GM23338 (cell line): ENCODE measurements around the gene MPP2. TPM values are rescaled to one million over a fixed set of nuclear protein-coding genes. Genes with fewer than 3 reads are reported as not detected.

Experiments
- ATAC-seq: fragments of 200-7000 bp; cut with Tn5 transposase; 3 replicates; pipeline ENCODE4 v1.9.1; 2020
- DNase-seq: peaks from one replicate; pipeline ENCODE4 v3.0.0-alpha.2; 2015; ENCODE audit warnings: low spot score
- H2AFZ ChIP-seq: fragments of 200-600 bp; sonication (generic); 2 replicates; pipeline ENCODE4 v1.8.0; 2016; ENCODE audit warnings: antibody characterized with exemption, mild to moderate bottlenecking, moderate library complexity
- H3F3A ChIP-seq: fragments of 200-600 bp; sonication (generic); replicated peaks from 2 replicates; pipeline ENCODE4 v1.8.0; 2017; ENCODE audit warnings: antibody characterized with exemption, mixed run types, low read depth
- H3K27ac ChIP-seq: fragments of 200-600 bp; sonication (generic); 2 replicates; pipeline ENCODE4 v1.6.1; 2016; ENCODE audit warnings: low read depth
- H3K27me3 ChIP-seq: fragments of 200-600 bp; sonication (generic); 2 replicates; pipeline ENCODE4 v1.8.0; 2016; ENCODE audit warnings: mild to moderate bottlenecking, mixed run types, moderate library complexity; ENCODE audit not compliant: insufficient read depth
- H3K36me3 ChIP-seq: fragments of 200-600 bp; sonication (generic); 2 replicates; pipeline ENCODE4 v1.8.0; 2016; ENCODE audit warnings: mild to moderate bottlenecking; ENCODE audit not compliant: insufficient read depth
- H3K4me1 ChIP-seq: fragments of 200-600 bp; sonication (generic); 2 replicates; pipeline ENCODE4 v1.8.0; 2016; ENCODE audit warnings: mild to moderate bottlenecking, moderate library complexity; ENCODE audit not compliant: insufficient read depth
- H3K4me2 ChIP-seq: fragments of 200-600 bp; sonication (generic); 2 replicates; pipeline ENCODE4 v1.7.1; 2017; ENCODE audit warnings: mixed run types
- H3K4me3 ChIP-seq: fragments of 200-600 bp; sonication (generic); 2 replicates; pipeline ENCODE4 v1.6.1; 2016; ENCODE audit warnings: mixed run types
- H3K79me2 ChIP-seq: fragments of 200-600 bp; sonication (generic); replicated peaks from 2 replicates; pipeline ENCODE4 v1.8.0; 2017; ENCODE audit warnings: mild to moderate bottlenecking; ENCODE audit not compliant: insufficient read depth
- H3K9me2 ChIP-seq: fragments of 200-600 bp; sonication (generic); 2 replicates; pipeline ENCODE4 v1.8.0; 2017; ENCODE audit not compliant: insufficient read depth
- H4K20me1 ChIP-seq: fragments of 200-600 bp; sonication (generic); replicated peaks from 2 replicates; pipeline ENCODE4 v1.8.0; 2017; ENCODE audit warnings: mild to moderate bottlenecking; ENCODE audit not compliant: insufficient read depth
- H3K27ac Mint-ChIP-seq: 2 replicates; pipeline ENCODE4 v1.8.0; 2020; ENCODE audit warnings: inconsistent platforms, mild to moderate bottlenecking, moderate library complexity, mixed read lengths
- H3K27me3 Mint-ChIP-seq: 3 replicates; pipeline ENCODE4 v1.8.0; 2022; ENCODE audit warnings: low read depth, mild to moderate bottlenecking, moderate library complexity, mixed read lengths, inconsistent platforms; ENCODE audit not compliant: insufficient read depth, poor library complexity
- H3K36me3 Mint-ChIP-seq: 3 replicates; pipeline ENCODE4 v1.8.0; 2021; ENCODE audit warnings: low read depth, mild to moderate bottlenecking, inconsistent platforms, moderate library complexity, mixed read lengths
- H3K4me1 Mint-ChIP-seq: 3 replicates; pipeline ENCODE4 v1.8.0; 2020; ENCODE audit warnings: mild to moderate bottlenecking, inconsistent platforms, mixed read lengths
- H3K4me3 Mint-ChIP-seq: 3 replicates; pipeline ENCODE4 v1.8.0; 2021; ENCODE audit warnings: moderate library complexity, mild to moderate bottlenecking, inconsistent platforms, mixed read lengths
- H3K9me3 Mint-ChIP-seq: 3 replicates; pipeline ENCODE4 v1.8.0; 2020; ENCODE audit warnings: moderate library complexity, mild to moderate bottlenecking, inconsistent platforms, mixed read lengths
- CREB1 ChIP-seq: fragments of 250-450 bp; sonication (Bioruptor Pico); IDR thresholded peaks from 2 replicates; pipeline ENCODE4 v1.5.0; 2020; ENCODE audit warnings: low read depth, mild to moderate bottlenecking, moderate library complexity
- EZH2 ChIP-seq: fragments of 200-600 bp; sonication (generic); IDR thresholded peaks from one replicate; pipeline ENCODE4 v1.8.0; 2017; ENCODE audit warnings: antibody characterized with exemption, mild to moderate bottlenecking, low read depth; ENCODE audit not compliant: unreplicated experiment
- EZH2phosphoT487 ChIP-seq: fragments of 200-600 bp; sonication (generic); IDR thresholded peaks from one replicate; pipeline ENCODE4 v1.8.1; 2018; ENCODE audit warnings: antibody characterized with exemption; ENCODE audit not compliant: unreplicated experiment
- JUNB ChIP-seq: IDR thresholded peaks from one replicate; pipeline ENCODE4 v1.6.1; 2016; ENCODE audit warnings: antibody characterized with exemption; ENCODE audit not compliant: unreplicated experiment
- NANOG ChIP-seq: IDR thresholded peaks from 2 replicates; pipeline ENCODE4 v1.6.1; 2016; ENCODE audit warnings: antibody characterized with exemption, borderline replicate concordance
- POLR2AphosphoS5 ChIP-seq: IDR thresholded peaks from 2 replicates; pipeline ENCODE4 v1.6.1; 2016; ENCODE audit warnings: antibody characterized with exemption, low read depth
- STAT1 ChIP-seq: IDR thresholded peaks from one replicate; pipeline ENCODE4 v1.6.1; 2016; ENCODE audit warnings: antibody characterized with exemption; ENCODE audit not compliant: unreplicated experiment
- ZNF114 ChIP-seq: fragments of 250-450 bp; sonication (Bioruptor Pico); IDR thresholded peaks from 2 replicates; pipeline ENCODE4 v1.5.0; 2020; ENCODE audit warnings: mild to moderate bottlenecking, moderate library complexity
- ZNF331 ChIP-seq: fragments of 250-450 bp; sonication (Bioruptor Pico); IDR thresholded peaks from 2 replicates; pipeline ENCODE4 v1.5.0; 2020; ENCODE audit warnings: low read depth, mild to moderate bottlenecking, moderate library complexity
- polyA plus RNA-seq: library from polyadenylated mRNA; unstranded; fragments of >200 nt; fragmentation: Nextera tagmentation; extraction: Ambion mirVana; gene quantifications from 2 replicates; pipeline ENCODE4 v1.2.1, GENCODE V29; 2016
- total RNA-seq: library from RNA; depleted of rRNA; stranded (reverse); fragments of >200 nt; shearing (Covaris generic); gene quantifications from 2 replicates; pipeline ENCODE4 v1.2.3, GENCODE V29; 2014
- TF ChIP-seq, protein P1 (sequence below): IDR thresholded peaks from 2 replicates; pipeline ENCODE4 v1.6.1; 2016; ENCODE audit warnings: antibody characterized with exemption
- TF ChIP-seq, protein P2 (sequence below): fragments of 250-450 bp; sonication (Bioruptor Pico); IDR thresholded peaks from 2 replicates; pipeline ENCODE4 v1.5.0; 2020; ENCODE audit warnings: mild to moderate bottlenecking, moderate library complexity

MPP2 gene
- total and polyA plus RNA-seq, 2 experiments from 2014 or later, result 7.8 to 20.7 TPM

DNA sequence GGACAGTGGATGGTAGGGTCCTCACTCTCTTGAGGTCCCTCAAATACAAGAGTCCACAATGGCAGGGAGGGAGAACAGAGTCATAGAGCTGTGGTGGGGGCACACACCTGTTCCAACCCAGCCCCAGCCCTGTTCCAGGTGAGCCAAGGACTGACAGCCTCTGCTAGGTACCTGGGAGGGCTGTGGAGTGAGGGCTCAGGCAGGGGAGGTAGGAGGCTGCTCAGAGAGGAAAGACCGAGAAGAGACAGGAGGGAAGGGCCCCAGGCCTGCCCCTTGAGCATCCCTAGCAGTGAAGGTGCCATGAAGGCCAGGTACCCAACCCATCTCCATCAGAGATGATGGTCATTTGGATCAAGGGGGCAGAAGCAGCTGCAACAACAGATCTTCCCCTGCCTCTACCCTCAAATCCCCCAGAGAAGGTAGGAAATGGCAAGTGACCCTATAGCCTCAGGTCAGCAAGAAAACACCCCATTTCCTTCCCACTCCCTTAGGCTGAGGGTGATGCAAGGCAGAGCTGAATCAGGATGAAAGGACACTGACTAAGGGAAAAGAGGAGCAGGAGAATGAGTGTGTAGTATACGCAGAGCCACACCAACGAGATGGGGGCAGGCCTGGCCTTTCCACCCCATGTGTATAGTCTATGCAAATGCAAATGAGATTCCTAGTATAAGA is 31.7 kb downstream of the MPP2 start:
- no peak overlapping the region for H2AFZ ChIP-seq
- H3K4me1 ChIP-seq, result peaks cover 8% of the 10 kb centered on the region; the same call in 1 of the 2 replicates
- no peaks in the 10 kb centered on the region for H3K27me3 ChIP-seq
- Mint-ChIP-seq H3K27me3 (peaks cover 3% of the 10 kb centered on the region), H3K27ac (no peak overlapping the region), H3K9me3 (no peaks in the 10 kb centered on the region), H3K4me1 (peaks cover 15% of the 10 kb centered on the region), H3K4me3 (no peak overlapping the region), H3K36me3 (0 out of 3 replicates have a peak, but pooled peaks cover 3% of the 10 kb centered on the region)
- H3K9me2 ChIP-seq, result no peaks in the 10 kb centered on the region
- no peak overlapping the region for H3K27ac ChIP-seq
- ATAC-seq (no peak), DNase-seq (no peak)
- no peaks in the 10 kb centered on the region for H3K79me2 ChIP-seq
- no peak overlapping the region for H3K4me2 ChIP-seq
- H3F3A ChIP-seq, result no peaks in the 10 kb centered on the region
- H4K20me1 ChIP-seq, result no peaks in the 10 kb centered on the region
- H3K36me3 ChIP-seq, result no peaks in the 10 kb centered on the region
- TF ChIP-seq CREB1 (CRISPR knock-in tag) (no peak), ZNF331 (CRISPR knock-in tag) (no peak), JUNB (no peak), POLR2AphosphoS5 (no peak), ZNF114 (no peak), STAT1 (no peak)
- TF ChIP-seq, protein P1, sequence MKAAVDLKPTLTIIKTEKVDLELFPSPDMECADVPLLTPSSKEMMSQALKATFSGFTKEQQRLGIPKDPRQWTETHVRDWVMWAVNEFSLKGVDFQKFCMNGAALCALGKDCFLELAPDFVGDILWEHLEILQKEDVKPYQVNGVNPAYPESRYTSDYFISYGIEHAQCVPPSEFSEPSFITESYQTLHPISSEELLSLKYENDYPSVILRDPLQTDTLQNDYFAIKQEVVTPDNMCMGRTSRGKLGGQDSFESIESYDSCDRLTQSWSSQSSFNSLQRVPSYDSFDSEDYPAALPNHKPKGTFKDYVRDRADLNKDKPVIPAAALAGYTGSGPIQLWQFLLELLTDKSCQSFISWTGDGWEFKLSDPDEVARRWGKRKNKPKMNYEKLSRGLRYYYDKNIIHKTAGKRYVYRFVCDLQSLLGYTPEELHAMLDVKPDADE, result no peak
- no peak overlapping the region for H3K4me3 ChIP-seq

DNA sequence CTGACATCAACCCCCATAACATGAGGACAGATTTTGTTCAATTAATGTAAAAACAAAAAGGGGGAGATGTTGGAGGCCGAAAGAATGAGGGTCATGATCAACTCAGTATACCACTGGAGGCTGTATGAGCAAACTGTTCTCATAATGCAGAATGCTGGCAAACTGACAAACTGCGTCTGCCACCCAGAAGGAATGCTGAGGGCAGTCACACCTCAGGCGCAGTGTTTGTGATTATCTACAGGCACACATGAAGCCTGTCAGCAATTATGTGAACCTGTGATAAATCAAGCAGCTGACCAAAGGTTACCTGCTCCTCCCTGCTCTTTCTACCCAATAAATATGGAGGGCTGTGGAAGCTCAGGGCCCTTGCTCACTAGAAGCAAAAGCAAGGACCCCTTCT is 33.0 kb downstream of the MPP2 start:
- H3K9me3 Mint-ChIP-seq, result no peaks in the 10 kb centered on the region
- H3F3A ChIP-seq, result no peaks in the 10 kb centered on the region
- no peaks in the 10 kb centered on the region for H3K9me2 ChIP-seq
- peaks cover 3% of the 10 kb centered on the region for H3K27me3 Mint-ChIP-seq
- H3K27ac Mint-ChIP-seq, result no peak overlapping the region
- no peak overlapping the region for H3K4me3 Mint-ChIP-seq
- no peak overlapping the region for H2AFZ ChIP-seq
- peaks cover 7% of the 10 kb centered on the region; the same call in 1 of the 2 replicates for H3K4me1 ChIP-seq
- DNase-seq (no peak), ATAC-seq (no peak)
- H3K4me2 ChIP-seq, result no peak overlapping the region
- H3K27ac ChIP-seq, result no peak overlapping the region
- H3K36me3 ChIP-seq, result no peaks in the 10 kb centered on the region
- no peak overlapping the region for H3K4me3 ChIP-seq
- no peaks in the 10 kb centered on the region for H3K79me2 ChIP-seq
- no peaks in the 10 kb centered on the region for H3K27me3 ChIP-seq
- no peaks in the 10 kb centered on the region for H4K20me1 ChIP-seq
- H3K36me3 Mint-ChIP-seq, result 0 out of 3 replicates have a peak, but pooled peaks cover under 1% of the 10 kb centered on the region
- peaks cover 9% of the 10 kb centered on the region for H3K4me1 Mint-ChIP-seq
- no peak for TF ChIP-seq ZNF114
- no peak for TF ChIP-seq JUNB
- TF ChIP-seq, protein P1, result no peak
- TF ChIP-seq NANOG, result no peak
- TF ChIP-seq, protein P2, sequence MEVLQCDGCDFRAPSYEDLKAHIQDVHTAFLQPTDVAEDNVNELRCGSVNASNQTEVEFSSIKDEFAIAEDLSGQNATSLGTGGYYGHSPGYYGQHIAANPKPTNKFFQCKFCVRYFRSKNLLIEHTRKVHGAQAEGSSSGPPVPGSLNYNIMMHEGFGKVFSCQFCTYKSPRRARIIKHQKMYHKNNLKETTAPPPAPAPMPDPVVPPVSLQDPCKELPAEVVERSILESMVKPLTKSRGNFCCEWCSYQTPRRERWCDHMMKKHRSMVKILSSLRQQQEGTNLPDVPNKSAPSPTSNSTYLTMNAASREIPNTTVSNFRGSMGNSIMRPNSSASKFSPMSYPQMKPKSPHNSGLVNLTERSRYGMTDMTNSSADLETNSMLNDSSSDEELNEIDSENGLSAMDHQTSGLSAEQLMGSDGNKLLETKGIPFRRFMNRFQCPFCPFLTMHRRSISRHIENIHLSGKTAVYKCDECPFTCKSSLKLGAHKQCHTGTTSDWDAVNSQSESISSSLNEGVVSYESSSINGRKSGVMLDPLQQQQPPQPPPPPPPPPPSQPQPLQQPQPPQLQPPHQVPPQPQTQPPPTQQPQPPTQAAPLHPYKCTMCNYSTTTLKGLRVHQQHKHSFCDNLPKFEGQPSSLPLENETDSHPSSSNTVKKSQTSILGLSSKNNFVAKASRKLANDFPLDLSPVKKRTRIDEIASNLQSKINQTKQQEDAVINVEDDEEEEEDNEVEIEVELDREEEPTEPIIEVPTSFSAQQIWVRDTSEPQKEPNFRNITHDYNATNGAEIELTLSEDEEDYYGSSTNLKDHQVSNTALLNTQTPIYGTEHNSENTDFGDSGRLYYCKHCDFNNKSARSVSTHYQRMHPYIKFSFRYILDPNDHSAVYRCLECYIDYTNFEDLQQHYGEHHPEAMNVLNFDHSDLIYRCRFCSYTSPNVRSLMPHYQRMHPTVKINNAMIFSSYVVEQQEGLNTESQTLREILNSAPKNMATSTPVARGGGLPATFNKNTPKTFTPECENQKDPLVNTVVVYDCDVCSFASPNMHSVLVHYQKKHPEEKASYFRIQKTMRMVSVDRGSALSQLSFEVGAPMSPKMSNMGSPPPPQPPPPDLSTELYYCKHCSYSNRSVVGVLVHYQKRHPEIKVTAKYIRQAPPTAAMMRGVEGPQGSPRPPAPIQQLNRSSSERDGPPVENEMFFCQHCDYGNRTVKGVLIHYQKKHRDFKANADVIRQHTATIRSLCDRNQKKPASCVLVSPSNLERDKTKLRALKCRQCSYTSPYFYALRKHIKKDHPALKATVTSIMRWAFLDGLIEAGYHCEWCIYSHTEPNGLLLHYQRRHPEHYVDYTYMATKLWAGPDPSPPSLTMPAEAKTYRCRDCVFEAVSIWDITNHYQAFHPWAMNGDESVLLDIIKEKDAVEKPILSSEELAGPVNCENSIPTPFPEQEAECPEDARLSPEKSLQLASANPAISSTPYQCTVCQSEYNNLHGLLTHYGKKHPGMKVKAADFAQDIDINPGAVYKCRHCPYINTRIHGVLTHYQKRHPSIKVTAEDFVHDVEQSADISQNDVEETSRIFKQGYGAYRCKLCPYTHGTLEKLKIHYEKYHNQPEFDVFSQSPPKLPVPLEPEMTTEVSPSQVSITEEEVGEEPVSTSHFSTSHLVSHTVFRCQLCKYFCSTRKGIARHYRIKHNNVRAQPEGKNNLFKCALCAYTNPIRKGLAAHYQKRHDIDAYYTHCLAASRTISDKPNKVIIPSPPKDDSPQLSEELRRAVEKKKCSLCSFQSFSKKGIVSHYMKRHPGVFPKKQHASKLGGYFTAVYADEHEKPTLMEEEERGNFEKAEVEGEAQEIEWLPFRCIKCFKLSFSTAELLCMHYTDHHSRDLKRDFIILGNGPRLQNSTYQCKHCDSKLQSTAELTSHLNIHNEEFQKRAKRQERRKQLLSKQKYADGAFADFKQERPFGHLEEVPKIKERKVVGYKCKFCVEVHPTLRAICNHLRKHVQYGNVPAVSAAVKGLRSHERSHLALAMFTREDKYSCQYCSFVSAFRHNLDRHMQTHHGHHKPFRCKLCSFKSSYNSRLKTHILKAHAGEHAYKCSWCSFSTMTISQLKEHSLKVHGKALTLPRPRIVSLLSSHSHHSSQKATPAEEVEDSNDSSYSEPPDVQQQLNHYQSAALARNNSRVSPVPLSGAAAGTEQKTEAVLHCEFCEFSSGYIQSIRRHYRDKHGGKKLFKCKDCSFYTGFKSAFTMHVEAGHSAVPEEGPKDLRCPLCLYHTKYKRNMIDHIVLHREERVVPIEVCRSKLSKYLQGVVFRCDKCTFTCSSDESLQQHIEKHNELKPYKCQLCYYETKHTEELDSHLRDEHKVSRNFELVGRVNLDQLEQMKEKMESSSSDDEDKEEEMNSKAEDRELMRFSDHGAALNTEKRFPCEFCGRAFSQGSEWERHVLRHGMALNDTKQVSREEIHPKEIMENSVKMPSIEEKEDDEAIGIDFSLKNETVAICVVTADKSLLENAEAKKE (CRISPR knock-in tag), result no peak
- no peak for TF ChIP-seq ZNF331 (CRISPR knock-in tag)
- TF ChIP-seq EZH2, result no peak
- TF ChIP-seq EZH2phosphoT487, result no peak
- TF ChIP-seq STAT1, result no peak
- TF ChIP-seq POLR2AphosphoS5, result no peak
